ENCODE results near the gene LRP6. TPM values are rescaled to one million over a fixed set of nuclear protein-coding genes. Genes with fewer than 3 reads are reported as not detected.
"Not testable (repeated sequence)": the region's sequence is repeated elsewhere in the genome, so short reads cannot be mapped to it uniquely, and the experiment has no call there.

Gene LRP6
- total RNA-seq, 4 donors from 2014 or later = 11.7 to 102 (median 58.9) TPM

DNA sequence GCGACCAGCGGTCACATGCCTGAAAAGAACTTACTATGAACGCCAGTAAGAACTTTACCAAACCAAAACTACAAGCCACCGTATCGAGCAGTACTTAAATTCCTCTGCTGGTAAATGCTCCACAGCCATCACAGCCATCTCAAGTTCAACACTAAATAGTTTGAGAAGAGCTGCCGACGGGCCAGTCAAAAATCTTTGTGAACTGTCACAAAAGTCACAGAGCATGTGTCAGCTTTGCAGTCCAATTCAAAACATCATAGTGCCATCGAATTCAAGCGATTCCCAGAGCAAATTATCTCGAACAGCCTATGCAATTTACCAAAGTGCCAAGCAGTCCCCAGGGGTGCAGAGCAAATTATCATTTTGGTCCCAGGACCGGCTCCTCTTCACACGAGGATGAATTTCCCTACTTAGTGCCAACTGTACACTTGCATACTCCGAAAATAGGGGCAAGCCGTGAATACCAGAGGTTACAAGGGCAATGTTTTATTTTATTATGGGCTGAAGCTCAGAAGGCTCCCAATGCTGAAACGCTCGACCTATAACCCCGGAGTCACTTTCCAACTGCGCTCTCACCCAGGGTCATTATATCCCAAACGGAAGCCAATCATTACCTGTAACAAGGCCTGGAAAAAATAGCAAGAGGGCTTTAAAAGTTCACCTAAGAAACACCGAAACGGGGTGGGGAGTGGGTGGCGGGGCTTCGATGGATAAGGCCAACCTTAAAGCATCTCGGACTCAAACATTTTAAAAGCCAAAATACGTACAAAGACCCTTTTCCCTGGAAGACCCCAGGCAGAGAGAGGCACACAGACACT lies 1.1 kb downstream of the LRP6 start:
- no peak for DNase-seq
- intact Hi-C loops (cut with DNase I; ENCODE audit: low total_unique reads) (loop anchor here (10.0 kb wide), 1 partner anchor 101 kb away; no protein-coding TSS in a partner anchor), in situ Hi-C loops (cut with MboI; ENCODE audit: low pct_ligation_motif_present in 1 of 4, low pct_unique_long_range_greater_than_20kb in 1 of 4, low sequenced_read_pairs in 3 of 4) (no loop called here)

DNA sequence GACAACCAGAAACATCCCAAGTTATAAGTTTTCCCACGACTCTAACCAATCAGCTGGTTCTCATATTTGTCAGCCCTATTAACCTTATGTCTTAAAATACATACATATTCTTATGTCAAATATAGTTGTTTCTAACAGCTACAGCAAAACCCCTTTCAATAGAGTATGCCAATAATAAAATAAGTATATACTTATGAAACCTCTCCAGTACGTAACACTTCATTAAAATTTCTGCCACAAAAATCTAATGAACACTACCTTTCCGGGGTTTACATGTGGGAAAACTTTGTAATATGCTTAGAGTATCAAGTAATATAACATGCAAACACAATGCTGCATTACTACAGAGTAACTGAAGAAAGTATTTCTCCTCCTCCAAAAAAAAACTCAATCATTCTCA lies 1.8 kb downstream of the LRP6 start:
- DNase-seq = no peak
- peaks cover 0 to 28% (median 13%) of the 10 kb centered on the region in 4 donors for H3K4me1 ChIP-seq
- H3K27me3 ChIP-seq = no peaks in the 10 kb centered on the region
- H3K4me3 ChIP-seq = peak overlapping the region in 3 of 4 donors; percentile 52 to 89 (median 62)
- 38 to 43% methylated on average over 3 of the region's 3 CpGs for WGBS, 2 donors (ENCODE audit: low coverage in 1 of 2)
- H3K36me3 ChIP-seq = no peaks in the 10 kb centered on the region
- H3K27ac ChIP-seq = peak overlapping the region; percentile 92 to 96 (median 94)
- no peak for TF ChIP-seq POLR2AphosphoS5 (IDR thresholded peaks at IDR 0.05)
- TF ChIP-seq EP300 (IDR thresholded peaks at IDR 0.05; ENCODE audit: low read depth) = no peak
- TF ChIP-seq, protein P1, sequence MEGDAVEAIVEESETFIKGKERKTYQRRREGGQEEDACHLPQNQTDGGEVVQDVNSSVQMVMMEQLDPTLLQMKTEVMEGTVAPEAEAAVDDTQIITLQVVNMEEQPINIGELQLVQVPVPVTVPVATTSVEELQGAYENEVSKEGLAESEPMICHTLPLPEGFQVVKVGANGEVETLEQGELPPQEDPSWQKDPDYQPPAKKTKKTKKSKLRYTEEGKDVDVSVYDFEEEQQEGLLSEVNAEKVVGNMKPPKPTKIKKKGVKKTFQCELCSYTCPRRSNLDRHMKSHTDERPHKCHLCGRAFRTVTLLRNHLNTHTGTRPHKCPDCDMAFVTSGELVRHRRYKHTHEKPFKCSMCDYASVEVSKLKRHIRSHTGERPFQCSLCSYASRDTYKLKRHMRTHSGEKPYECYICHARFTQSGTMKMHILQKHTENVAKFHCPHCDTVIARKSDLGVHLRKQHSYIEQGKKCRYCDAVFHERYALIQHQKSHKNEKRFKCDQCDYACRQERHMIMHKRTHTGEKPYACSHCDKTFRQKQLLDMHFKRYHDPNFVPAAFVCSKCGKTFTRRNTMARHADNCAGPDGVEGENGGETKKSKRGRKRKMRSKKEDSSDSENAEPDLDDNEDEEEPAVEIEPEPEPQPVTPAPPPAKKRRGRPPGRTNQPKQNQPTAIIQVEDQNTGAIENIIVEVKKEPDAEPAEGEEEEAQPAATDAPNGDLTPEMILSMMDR (IDR thresholded peaks at IDR 0.05) = no peak
- no peak for TF ChIP-seq POLR2A (IDR thresholded peaks at IDR 0.05)
- intact Hi-C loops (cut with DNase I; ENCODE audit: low total_unique reads) = loop anchor here (10.0 kb wide), 1 partner anchor 100 kb away; no protein-coding TSS in a partner anchor
- in situ Hi-C loops (cut with MboI; ENCODE audit: low pct_ligation_motif_present in 1 of 4, low pct_unique_long_range_greater_than_20kb in 1 of 4, low sequenced_read_pairs in 3 of 4) = no loop called here
- H3K9me3 ChIP-seq = no peaks in the 10 kb centered on the region

More for the DNA sequence above, 1.1 kb downstream of the LRP6 start:
- no peaks in the 10 kb centered on the region for H3K36me3 ChIP-seq
- no peaks in the 10 kb centered on the region for H3K9me3 ChIP-seq
- TF ChIP-seq POLR2A (IDR thresholded peaks at IDR 0.05) = no peak
- no peak for TF ChIP-seq EP300 (IDR thresholded peaks at IDR 0.05; ENCODE audit: low read depth)
- peak in 1 of 3 donors; percentile 13 for TF ChIP-seq POLR2AphosphoS5 (IDR thresholded peaks at IDR 0.05)
- TF ChIP-seq, protein P1 (IDR thresholded peaks at IDR 0.05) = no peak
- H3K4me1 ChIP-seq = peaks cover 0 to 28% (median 13%) of the 10 kb centered on the region in 4 donors
- WGBS, 2 donors (ENCODE audit: low coverage in 1 of 2) = 4% methylated on average over 25 of the region's 25 CpGs; no CpG with 5 or more reads in 1 of the 2 donors
- peak overlapping the region; percentile 92 to 96 (median 94) for H3K27ac ChIP-seq
- H3K4me3 ChIP-seq = peak overlapping the region; percentile 52 to 89 (median 71)
- H3K27me3 ChIP-seq = no peaks in the 10 kb centered on the region

DNA sequence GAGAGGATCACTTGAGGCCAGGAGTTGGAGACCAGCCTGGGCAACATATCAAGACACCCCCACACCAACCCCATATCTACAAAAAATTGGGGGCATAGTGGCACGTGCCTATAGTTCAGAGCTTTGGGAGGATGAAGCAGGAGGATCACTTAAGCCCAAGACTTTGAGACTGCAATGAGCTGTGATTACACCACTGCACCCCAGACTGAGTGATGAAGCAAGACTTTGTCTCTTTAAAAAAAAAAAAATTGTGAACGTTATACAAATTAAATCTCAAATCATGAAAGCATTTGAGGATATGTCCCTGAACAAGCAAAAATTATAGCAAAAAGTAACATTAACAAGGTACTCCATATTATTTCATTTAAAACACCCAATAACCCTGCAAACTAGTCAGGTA lies 2.9 kb downstream of the LRP6 start:
- in situ Hi-C loops (cut with MboI; ENCODE audit: low pct_ligation_motif_present in 1 of 4, low pct_unique_long_range_greater_than_20kb in 1 of 4, low sequenced_read_pairs in 3 of 4) = no loop called here
- no peaks in the 10 kb centered on the region for H3K9me3 ChIP-seq
- H3K4me3 ChIP-seq = no peak overlapping the region
- no peak for TF ChIP-seq EP300 (IDR thresholded peaks at IDR 0.05; ENCODE audit: low read depth)
- TF ChIP-seq, protein P1 (IDR thresholded peaks at IDR 0.05) = no peak
- 35 to 47% methylated on average over 2 of the region's 2 CpGs for WGBS, 2 donors (ENCODE audit: low coverage in 1 of 2)
- H3K27ac ChIP-seq = no peak overlapping the region
- no peaks in the 10 kb centered on the region for H3K27me3 ChIP-seq
- H3K36me3 ChIP-seq = no peaks in the 10 kb centered on the region
- DNase-seq = no peak
- intact Hi-C loops (cut with DNase I; ENCODE audit: low total_unique reads) = loop anchor here (10.0 kb wide), 1 partner anchor 99 kb away; no protein-coding TSS in a partner anchor
- H3K4me1 ChIP-seq = peaks cover 0 to 28% (median 13%) of the 10 kb centered on the region in 4 donors

DNA sequence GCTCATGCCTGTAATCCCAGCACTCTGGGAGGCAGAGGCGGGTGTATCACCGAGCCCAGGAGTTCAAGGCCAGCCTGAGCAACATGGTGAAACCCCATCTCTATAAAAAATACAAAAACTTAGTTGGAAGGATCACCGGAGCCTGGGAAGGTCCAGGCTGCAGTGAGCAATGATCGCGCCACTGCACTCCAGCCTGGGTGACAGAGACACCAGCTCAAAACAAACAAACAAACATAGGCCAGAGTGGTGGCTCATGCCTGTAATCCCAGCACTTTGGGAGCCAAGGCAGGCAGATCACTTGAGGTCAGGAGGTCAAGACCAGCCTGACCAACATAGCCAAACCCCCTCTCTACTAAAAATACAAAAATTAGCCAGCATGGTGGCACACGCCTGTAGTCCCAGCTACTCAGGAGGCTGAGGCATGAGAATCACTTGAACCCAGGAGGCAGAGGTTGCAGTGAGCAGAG lies 10.5 kb downstream of the LRP6 start:
- H3K4me1 ChIP-seq; in situ Hi-C loops (cut with MboI; ENCODE audit: low pct_ligation_motif_present in 1 of 4, low pct_unique_long_range_greater_than_20kb in 1 of 4, low sequenced_read_pairs in 3 of 4); H3K27ac ChIP-seq; DNase-seq; H3K27me3 ChIP-seq; H3K9me3 ChIP-seq; H3K36me3 ChIP-seq; H3K4me3 ChIP-seq; intact Hi-C loops (cut with DNase I; ENCODE audit: low total_unique reads): not testable (repeated sequence)
- WGBS, 2 donors (ENCODE audit: low coverage in 1 of 2) = 88 to 94% methylated on average over 4 to 6 of the region's 6 CpGs

Measured in transverse colon (tissue), 4 donors.